ENCODE data around the gene KAT2B.
A peak's percentile ranks its signal among the peaks of the same experiment; 100 is the strongest.

Gene KAT2B

DNA sequence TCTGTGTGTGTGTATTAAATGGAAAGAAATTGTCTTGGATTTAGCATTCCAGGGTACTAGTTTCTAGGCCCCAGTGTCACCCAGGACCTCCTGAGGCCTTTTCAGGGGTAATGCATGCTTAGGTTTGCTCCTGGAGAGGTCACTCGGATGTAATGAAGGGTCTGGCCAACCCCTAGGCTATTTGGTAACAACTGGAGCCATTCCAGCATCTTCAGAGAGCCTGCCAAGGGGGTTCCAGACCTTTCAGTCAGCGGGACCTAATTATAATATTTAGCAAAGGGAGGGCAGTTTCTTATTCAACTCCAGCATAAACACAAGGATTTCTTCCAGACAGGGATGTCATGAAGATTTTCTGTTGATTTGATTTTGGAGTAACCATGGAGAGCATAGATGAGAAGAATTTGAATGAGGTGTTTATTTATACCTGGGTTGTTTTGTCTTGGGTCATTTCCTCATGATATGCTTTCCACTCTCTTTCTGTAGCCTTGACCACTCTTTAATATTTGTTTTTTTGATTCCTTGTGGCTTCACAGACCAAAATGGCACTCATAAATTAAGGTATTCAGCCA, 17.4 kb downstream of the KAT2B start:
- no peak overlapping the region for H3K4me3 ChIP-seq (ENCODE audit: low read length)
- TF ChIP-seq CTCF (IDR thresholded peaks at IDR 0.05; ENCODE audit: insufficient read depth, low read depth, low read length, missing control alignments) = no peak
- DNase-seq (ENCODE audit: low read depth) = no peak

DNA sequence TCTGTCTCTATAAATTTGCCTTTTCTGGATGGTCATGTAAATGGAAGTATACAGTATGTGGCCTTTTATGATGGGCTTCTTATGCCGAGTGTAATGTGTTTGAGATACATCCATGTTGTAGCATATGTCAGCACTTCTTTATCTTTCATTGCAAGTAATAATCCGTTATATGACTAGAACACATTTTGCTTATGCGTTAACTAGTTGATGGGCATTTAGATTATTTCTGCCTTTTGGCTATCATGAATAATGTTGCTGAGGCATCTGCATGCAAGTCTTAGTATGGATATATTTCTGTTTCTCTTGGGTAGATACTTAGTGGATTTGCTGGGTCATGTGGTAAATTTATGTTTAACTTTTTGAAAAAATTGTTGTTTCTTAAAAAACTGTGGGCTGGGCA, 19.7 kb downstream of the KAT2B start:
- TF ChIP-seq CTCF (IDR thresholded peaks at IDR 0.05; ENCODE audit: insufficient read depth, low read depth, low read length, missing control alignments) = no peak
- DNase-seq (ENCODE audit: low read depth) = no peak
- no peak overlapping the region for H3K4me3 ChIP-seq (ENCODE audit: low read length)

- TF ChIP-seq CTCF (IDR thresholded peaks at IDR 0.05; ENCODE audit: insufficient read depth, low read depth, low read length, missing control alignments) = no peak
- DNase-seq (ENCODE audit: low read depth) = peak; percentile 84
- peak overlapping the region; percentile 5 for H3K4me3 ChIP-seq (ENCODE audit: low read length)
These were observed 20.9 kb downstream of the KAT2B start for GRCh38 chr3:20060974-20061685.

- no peak overlapping the region for H3K4me3 ChIP-seq (ENCODE audit: low read length)
- DNase-seq (ENCODE audit: low read depth) = no peak
- no peak for TF ChIP-seq CTCF (IDR thresholded peaks at IDR 0.05; ENCODE audit: insufficient read depth, low read depth, low read length, missing control alignments)
These were observed 22.8 kb downstream of the KAT2B start for GRCh38 chr3:20062996-20063395.

DNA sequence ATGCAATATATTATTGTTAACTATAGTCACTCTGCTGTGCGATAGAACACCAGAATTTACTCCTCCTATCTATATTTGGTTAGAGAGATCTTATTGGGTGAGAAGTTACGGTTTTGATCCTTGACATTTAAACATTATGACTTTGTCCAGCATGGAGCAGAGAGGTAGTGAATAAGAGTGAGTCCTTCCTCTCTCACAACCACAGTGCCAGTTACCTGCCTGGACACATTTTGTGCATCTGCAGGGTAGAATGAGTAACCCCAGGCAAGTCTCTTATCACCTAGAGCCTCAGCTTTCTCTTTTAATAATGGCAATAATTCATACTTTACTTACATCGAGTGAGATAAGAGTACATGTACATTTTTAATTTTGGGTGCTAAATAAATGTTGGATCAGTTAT, 24.1 kb downstream of the KAT2B start:
- no peak overlapping the region for H3K4me3 ChIP-seq (ENCODE audit: low read length)
- no peak for TF ChIP-seq CTCF (IDR thresholded peaks at IDR 0.05; ENCODE audit: insufficient read depth, low read depth, low read length, missing control alignments)
- peak; percentile 85 for DNase-seq (ENCODE audit: low read depth)

- peak; percentile 90 for DNase-seq (ENCODE audit: low read depth)
- no peak for TF ChIP-seq CTCF (IDR thresholded peaks at IDR 0.05; ENCODE audit: insufficient read depth, low read depth, low read length, missing control alignments)
- no peak overlapping the region for H3K4me3 ChIP-seq (ENCODE audit: low read length)
These were observed 24.7 kb downstream of the KAT2B start for GRCh38 chr3:20064796-20065564.
